Measurements from ENCODE around the gene TEX28.
"Not testable (repeated sequence)": the region's sequence is repeated elsewhere in the genome, so short reads cannot be mapped to it uniquely, and the experiment has no call there.

TEX28 gene

GRCh38 chrX:154310616-154311536, 16.0 kb upstream of the TEX28 start:
- DNase-seq (ENCODE audit: low read depth, low spot score) = no peak

DNA sequence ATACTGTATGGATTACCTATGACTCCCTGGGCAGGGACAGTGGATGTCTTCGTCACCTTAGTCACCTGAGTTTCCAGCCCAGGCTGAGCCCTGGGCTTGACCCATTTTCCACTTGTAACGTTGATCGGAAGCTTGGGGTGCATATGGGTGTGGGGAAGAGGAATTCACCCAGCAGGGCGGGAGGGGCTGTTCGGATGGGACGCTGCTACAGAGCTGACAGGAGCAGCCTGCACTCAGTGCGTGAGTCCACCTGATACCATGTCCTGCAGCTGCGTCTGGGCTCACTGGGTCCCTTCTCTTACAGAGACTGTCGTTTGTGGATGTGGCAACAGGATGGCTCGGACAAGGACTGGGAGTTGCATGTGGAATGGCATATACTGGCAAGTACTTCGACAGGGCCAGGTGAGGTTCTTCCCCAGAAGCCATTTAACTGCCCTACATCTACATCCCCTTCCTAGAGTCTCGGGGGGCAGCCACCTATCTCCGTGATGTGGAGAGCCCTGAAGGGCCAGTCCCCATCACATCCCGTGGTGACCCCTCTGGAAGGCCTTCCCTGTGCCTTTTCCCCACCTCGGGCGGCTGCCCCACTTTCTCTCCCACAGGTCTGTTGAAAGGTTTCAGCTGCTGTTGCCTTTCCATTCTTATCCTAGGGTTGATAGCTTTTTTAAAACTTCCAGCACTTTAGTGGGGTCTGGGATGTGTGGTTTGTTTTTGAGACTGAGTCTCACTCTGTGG, 14.3 kb upstream of the TEX28 start:
- DNase-seq (ENCODE audit: low read depth, low spot score) = no peak

DNA sequence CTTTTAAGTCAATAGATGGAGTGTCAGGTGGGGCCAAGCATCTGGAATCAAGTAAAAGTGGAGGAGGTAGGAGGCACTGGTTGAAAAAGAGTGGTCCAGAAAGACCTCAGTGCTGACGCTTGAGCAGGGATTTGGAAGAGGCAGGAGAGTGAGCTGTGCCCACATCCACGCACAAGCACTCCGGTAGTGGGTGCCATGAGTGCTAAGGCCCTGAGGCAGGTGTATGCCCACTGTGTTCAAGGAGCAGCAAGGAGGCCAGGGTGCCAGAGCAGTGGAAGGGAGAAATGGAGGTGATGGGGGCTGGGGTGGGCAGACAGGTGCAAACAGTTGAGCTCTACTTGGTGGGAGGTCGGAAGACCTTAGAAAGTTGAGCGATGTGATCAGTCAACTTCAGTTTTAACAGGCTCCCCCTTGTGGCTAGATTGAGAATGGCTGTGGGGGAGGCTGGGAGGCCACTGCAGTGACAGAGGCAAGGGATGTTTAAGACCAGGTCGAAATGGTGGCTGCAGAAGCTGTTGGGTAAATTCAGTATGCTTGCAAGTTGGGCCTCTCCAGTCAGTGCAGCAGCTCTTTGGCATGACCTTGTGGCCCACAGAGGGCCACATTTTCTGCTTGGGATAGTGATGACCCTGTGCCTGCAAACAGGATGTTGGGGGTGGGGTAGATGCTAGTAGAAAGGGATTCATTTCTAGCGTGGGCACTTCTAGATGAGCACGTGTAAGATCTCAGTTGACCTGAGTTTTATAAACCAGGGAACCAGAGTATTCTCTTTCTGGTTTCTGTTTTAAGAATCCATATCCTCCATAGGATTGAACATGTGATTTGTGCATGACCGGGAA, 13.4 kb upstream of the TEX28 start:
- peak; percentile 60 for DNase-seq (ENCODE audit: low read depth, low spot score)

DNA sequence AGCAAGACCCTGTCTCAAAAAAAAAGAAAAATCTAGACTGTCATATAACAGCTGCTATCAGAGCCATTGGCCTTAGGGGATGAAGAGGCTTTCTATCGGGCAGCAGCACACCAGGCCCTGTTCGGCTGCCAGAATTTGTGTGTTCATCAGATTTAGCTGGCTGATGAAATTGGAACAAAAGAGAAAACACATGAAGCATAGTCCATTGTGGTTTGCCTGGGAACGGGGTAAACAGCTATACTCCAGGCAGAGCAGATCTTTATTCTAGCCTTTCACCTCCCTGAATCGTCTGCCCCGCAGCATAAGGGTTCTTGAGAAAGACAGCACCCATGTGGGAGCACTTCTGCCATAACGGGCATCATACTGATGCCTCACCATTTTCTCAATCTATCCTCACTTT, 12.3 kb upstream of the TEX28 start:
- DNase-seq (ENCODE audit: low read depth, low spot score) = no peak

- no peak for DNase-seq (ENCODE audit: low read depth, low spot score)
Observed at GRCh38 chrX:154305541-154306205, 10.7 kb upstream of the TEX28 start.

DNA sequence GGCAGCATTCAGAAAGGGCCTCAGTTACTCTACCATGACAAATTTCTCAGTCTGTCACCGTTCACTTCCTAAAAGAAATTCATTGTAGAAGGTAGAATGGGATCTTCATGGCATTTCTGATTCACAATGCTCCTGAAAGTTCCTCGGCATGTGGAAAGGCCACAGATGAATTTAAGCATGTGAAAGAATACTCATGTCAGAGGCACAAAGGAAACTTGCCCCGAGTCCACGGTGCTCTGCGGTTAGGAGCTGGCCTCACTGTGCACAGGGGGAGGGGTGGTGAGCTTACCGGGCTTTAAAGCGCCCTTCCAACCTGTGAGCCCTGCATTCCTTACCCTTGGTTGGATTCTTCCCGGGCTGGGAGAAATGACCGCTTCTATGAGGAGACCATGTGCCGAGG, 9.9 kb upstream of the TEX28 start:
- no peak for DNase-seq (ENCODE audit: low read depth, low spot score)

DNA sequence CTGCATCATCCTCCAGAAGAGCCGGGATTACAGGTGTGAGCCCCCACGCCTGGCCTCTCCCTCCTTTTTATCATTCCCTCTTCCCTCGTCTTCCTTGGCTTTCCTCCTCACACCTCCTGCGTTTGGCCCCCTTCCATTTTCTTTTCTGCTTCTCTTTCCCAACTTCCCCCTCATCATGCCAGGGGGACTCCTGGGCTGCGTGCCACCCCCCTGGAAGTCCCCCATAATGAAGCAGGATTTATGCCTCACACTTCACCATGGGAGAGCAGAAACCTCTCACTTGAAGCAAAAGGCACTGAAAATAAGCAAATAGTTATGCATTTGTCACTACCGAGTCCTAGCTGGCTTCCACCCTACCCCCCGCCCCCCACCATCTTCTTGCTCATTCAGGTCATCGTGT, 8.6 kb upstream of the TEX28 start:
- no peak for DNase-seq (ENCODE audit: low read depth, low spot score)

DNA sequence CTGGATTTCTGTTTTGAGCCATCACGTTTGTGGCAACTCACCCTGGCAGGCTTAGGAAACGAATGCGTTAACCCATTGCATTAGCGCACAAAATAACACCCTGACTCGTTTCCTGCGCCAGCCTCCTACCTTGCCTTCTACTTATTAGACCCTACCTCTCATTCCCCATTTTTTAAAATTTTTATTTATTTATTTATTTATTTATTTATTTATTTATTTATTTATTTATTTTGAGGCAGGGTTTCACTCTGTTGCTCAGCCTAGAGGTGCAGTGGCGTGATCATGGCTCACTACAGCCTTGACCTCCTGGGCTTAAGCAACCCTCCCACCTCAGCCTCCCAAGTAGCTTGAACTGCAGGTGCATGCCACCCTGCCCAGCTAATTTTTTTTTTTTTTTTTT, 8.1 kb upstream of the TEX28 start:
- not testable (repeated sequence) for DNase-seq (ENCODE audit: low read depth, low spot score)

GRCh38 chrX:154300816-154301215, 5.9 kb upstream of the TEX28 start:
- no peak for DNase-seq (ENCODE audit: low read depth, low spot score)

- no peak for DNase-seq (ENCODE audit: low read depth, low spot score)
Observed at GRCh38 chrX:154298312-154298711, 3.4 kb upstream of the TEX28 start.

GRCh38 chrX:154296731-154297130, 1.8 kb upstream of the TEX28 start:
- DNase-seq (ENCODE audit: low read depth, low spot score) = no peak

GRCh38 chrX:154295664-154296310, 863 bp upstream of the TEX28 start, which contains the start of gene TKTL1:
Gene TKTL1, plus strand, starts transcription at chrX:154295795. Its CDS starts 65 bp downstream, at chrX:154295860.
- no peak for DNase-seq (ENCODE audit: low read depth, low spot score)

GRCh38 chrX:154286406-154286805, 8.5 kb downstream of the TEX28 start:
- not testable (repeated sequence) for DNase-seq (ENCODE audit: low read depth, low spot score)

DNA sequence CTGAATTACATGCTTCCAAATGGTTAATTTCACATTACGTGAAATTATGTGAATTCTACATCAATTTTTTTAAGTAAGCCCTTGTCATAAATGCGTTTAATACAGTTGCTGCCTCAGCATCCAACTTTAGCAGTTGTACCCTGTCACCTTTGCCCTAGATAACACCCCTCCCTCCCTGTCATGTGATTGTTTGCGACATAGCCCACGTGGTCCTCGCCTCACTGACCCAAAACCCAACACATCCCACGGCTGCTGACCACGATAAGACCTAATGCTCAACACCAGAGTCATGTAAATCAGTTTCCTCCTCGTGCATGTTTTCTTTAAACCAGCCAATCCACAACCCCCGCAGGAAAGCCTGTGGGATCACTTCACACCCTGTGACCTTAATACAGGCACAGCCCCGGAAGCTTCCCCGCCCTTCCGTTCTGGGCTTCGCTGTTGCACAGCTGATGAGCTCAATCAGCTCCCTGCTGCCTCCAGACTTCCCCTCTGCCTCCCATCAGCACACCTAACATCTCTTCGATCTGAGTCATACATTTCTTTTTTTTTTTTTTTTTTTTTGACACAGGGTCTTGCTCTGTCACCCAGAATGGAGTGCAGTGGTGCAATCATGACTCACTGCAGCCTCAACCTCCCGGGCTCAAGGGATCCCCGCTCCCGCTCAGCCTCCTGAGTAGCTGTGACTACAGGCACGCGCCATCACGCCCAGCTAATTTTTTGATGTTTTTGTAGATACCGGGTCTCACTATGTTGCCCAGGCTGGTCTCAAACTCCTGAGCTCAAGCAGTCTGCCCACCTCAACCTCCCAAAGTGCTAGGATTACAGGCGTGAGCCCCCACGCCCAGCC, 10.2 kb downstream of the TEX28 start:
- not testable (repeated sequence) for DNase-seq (ENCODE audit: low read depth, low spot score)

GRCh38 chrX:154269245-154269644, 25.7 kb downstream of the TEX28 start:
- DNase-seq (ENCODE audit: low read depth, low spot score) = not testable (repeated sequence)

- DNase-seq (ENCODE audit: low read depth, low spot score) = not testable (repeated sequence)
Observed at GRCh38 chrX:154263072-154263471, 31.9 kb downstream of the TEX28 start.

GRCh38 chrX:154258711-154259110, 36.2 kb downstream of the TEX28 start:
- DNase-seq (ENCODE audit: low read depth, low spot score) = not testable (repeated sequence)

- DNase-seq (ENCODE audit: low read depth, low spot score) = not testable (repeated sequence)
Observed at GRCh38 chrX:154257282-154257681, 37.6 kb downstream of the TEX28 start, which contains the start of gene OPN1MW3. Gene OPN1MW3, plus strand, starts transcription at chrX:154257582. Its CDS starts 38 bp downstream, at chrX:154257620.

- DNase-seq (ENCODE audit: low read depth, low spot score) = not testable (repeated sequence)
Observed at GRCh38 chrX:154248076-154248475, 46.8 kb downstream of the TEX28 start.
